Loucy (cell line): Measurements from ENCODE around the gene CARD8.

ENCODE experiments used
- H2AFZ ChIP-seq: fragments of 200-600 bp; sonication (generic); 2 replicates; pipeline ENCODE4 v1.6.0; 2016; ENCODE audit warnings: antibody characterized with exemption, mild to moderate bottlenecking, low read length, moderate library complexity
- H3F3A ChIP-seq: fragments of 200-600 bp; 2 replicates; pipeline ENCODE4 v1.6.0; 2016; ENCODE audit warnings: antibody characterized with exemption, low read depth, mild to moderate bottlenecking
- H3K27me3 ChIP-seq: fragments of 200-600 bp; sonication (generic); 2 replicates; pipeline ENCODE4 v1.6.1; 2014; ENCODE audit warnings: low read length, mild to moderate bottlenecking; ENCODE audit not compliant: insufficient read depth, poor library complexity, severe bottlenecking
- H3K36me3 ChIP-seq: fragments of 200-600 bp; sonication (generic); 2 replicates; pipeline ENCODE4 v1.6.1; 2016; ENCODE audit warnings: low read length; ENCODE audit not compliant: insufficient read depth
- H3K4me1 ChIP-seq: fragments of 200-600 bp; sonication (generic); 2 replicates; pipeline ENCODE4 v1.5.1; 2014; ENCODE audit warnings: low read length, mild to moderate bottlenecking; ENCODE audit not compliant: insufficient read depth, poor library complexity, severe bottlenecking
- H3K4me2 ChIP-seq: fragments of 200-600 bp; sonication (generic); 2 replicates; pipeline ENCODE4 v1.6.0; 2014; ENCODE audit warnings: antibody characterized with exemption, low read length, low read depth, mild to moderate bottlenecking; ENCODE audit not compliant: poor library complexity, severe bottlenecking
- H3K4me3 ChIP-seq: fragments of 200-600 bp; sonication (generic); 2 replicates; pipeline ENCODE4 v1.5.1; 2014; ENCODE audit warnings: low read length, mild to moderate bottlenecking, mixed read lengths; ENCODE audit not compliant: poor library complexity, severe bottlenecking
- H3K79me2 ChIP-seq: fragments of 200-600 bp; sonication (generic); 2 replicates; pipeline ENCODE4 v1.6.1; 2014; ENCODE audit warnings: low read length; ENCODE audit not compliant: insufficient read depth
- H3K9ac ChIP-seq: fragments of 200-600 bp; sonication (generic); 2 replicates; pipeline ENCODE4 v1.6.0; 2014; ENCODE audit warnings: mild to moderate bottlenecking, low read depth, low read length, moderate library complexity; ENCODE audit not compliant: poor library complexity, severe bottlenecking
- H3K9me2 ChIP-seq: fragments of 200-600 bp; sonication (generic); replicated peaks from 2 replicates; pipeline ENCODE4 v1.6.1; 2016; ENCODE audit warnings: low read depth, low read length, mixed read lengths
- H3K9me3 ChIP-seq: fragments of 200-600 bp; sonication (generic); 2 replicates; pipeline ENCODE4 v1.6.1; 2014; ENCODE audit warnings: mild to moderate bottlenecking, antibody characterized with exemption, low read length, low read depth; ENCODE audit not compliant: insufficient read depth
- H4K20me1 ChIP-seq: fragments of 200-600 bp; sonication (generic); 2 replicates; pipeline ENCODE4 v1.6.0; 2014; ENCODE audit warnings: antibody characterized with exemption, low read length, mild to moderate bottlenecking; ENCODE audit not compliant: insufficient read depth, poor library complexity, severe bottlenecking
- CTCF ChIP-seq: fragments of 200-600 bp; sonication (generic); conservative IDR thresholded peaks from 2 replicates; pipeline ENCODE4 v1.5.1; 2014; ENCODE audit warnings: mild to moderate bottlenecking, antibody characterized with exemption, low read length
- EZH2phosphoT487 ChIP-seq: fragments of 200-600 bp; IDR thresholded peaks from 2 replicates; pipeline ENCODE4 v1.6.1; 2018; ENCODE audit warnings: antibody characterized with exemption, mild to moderate bottlenecking, moderate library complexity, borderline replicate concordance

CARD8 gene

DNA sequence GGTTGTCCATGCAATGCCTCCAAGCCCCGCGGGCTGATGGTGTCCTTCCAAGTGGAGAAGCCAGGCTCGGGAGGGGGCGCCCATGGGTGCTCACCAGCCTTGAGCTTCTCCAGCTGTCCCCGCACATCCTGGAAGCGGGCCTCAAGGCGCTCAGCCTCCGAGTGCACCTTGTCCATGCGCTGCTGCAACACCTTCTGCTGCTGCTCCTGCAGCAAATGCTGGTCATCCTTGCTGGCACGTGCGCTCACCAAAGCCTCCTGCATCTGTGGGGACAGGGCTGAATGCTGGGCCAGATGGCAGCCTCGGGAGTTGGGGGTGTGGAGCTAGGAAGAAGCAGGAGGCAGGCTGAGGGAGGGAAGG lies 46.9 kb upstream of the CARD8 start:
- Histone ChIP-seq H3K4me3 (no peak overlapping the region), H3F3A (no peaks in the 10 kb centered on the region), H3K9me3 (no peaks in the 10 kb centered on the region), H3K79me2 (no peaks in the 10 kb centered on the region), H4K20me1 (no peaks in the 10 kb centered on the region), H3K9ac (no peak overlapping the region), H3K9me2 (no peaks in the 10 kb centered on the region), H3K4me2 (no peak overlapping the region), H2AFZ (no peak overlapping the region), H3K36me3 (no peaks in the 10 kb centered on the region), H3K27me3 (no peaks in the 10 kb centered on the region), H3K4me1 (no peaks in the 10 kb centered on the region)
- TF ChIP-seq CTCF (no peak), EZH2phosphoT487 (no peak)

DNA sequence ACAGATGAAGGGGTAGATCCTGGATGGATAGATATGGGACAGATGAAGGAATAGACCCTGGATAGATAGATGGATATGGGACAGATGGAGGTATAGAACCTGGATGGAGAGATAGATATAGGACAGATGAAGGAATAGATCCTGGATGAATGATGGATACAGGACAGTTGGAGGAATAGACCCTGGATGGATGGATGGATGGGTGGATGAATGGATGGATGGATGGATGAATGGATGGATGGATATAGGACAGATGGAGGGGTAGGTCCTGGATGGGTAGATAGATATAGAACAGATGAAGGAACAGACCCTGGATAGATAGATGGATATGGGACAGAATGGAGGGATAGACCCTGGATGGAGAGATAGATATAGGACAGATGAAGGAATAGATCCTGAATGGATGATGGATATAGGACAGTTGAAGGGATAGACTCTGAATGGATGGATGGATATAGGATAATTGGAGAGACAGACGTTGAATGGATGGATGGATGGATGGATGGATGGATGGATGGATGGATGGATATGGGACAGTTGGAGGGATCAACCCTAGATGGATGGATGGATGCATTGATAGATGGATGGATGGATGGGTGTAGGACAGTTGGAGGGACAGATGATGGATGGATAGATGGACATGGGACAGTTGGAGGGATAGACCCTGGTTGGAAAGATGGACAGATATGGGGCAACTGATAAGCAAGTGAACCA lies 46.3 kb upstream of the CARD8 start:
- Histone ChIP-seq H2AFZ (no peak overlapping the region), H3K4me1 (no peaks in the 10 kb centered on the region), H4K20me1 (no peaks in the 10 kb centered on the region), H3K27me3 (no peaks in the 10 kb centered on the region), H3K36me3 (no peaks in the 10 kb centered on the region), H3K9me2 (no peaks in the 10 kb centered on the region), H3K9me3 (no peaks in the 10 kb centered on the region), H3F3A (no peaks in the 10 kb centered on the region), H3K79me2 (no peaks in the 10 kb centered on the region), H3K4me3 (no peak overlapping the region), H3K4me2 (no peak overlapping the region), H3K9ac (no peak overlapping the region)
- TF ChIP-seq CTCF (no peak), EZH2phosphoT487 (no peak)

- no peaks in the 10 kb centered on the region for H3K79me2 ChIP-seq
- H2AFZ ChIP-seq, result no peak overlapping the region
These were observed 42.3 kb upstream of the CARD8 start for GRCh38 chr19:48297975-48298374.

More at GRCh38 chr19:48297975-48298374, 42.3 kb upstream of the CARD8 start:
- Histone ChIP-seq H3K4me2 (no peak overlapping the region), H3K4me1 (no peaks in the 10 kb centered on the region), H3K9ac (no peak overlapping the region), H3K9me3 (no peaks in the 10 kb centered on the region), H3K4me3 (no peak overlapping the region), H3K27me3 (no peaks in the 10 kb centered on the region), H3K9me2 (no peaks in the 10 kb centered on the region), H4K20me1 (no peaks in the 10 kb centered on the region), H3K36me3 (no peaks in the 10 kb centered on the region), H3F3A (no peaks in the 10 kb centered on the region)
- TF ChIP-seq EZH2phosphoT487 (no peak), CTCF (no peak)
